GM19351 (cell line): Measurements from ENCODE around the gene ALPK1.

ENCODE experiments used
- ATAC-seq: cut with Tn5 transposase; IDR thresholded peaks from one replicate; pipeline ENCODE4 v1.9.1; 2021; ENCODE audit warnings: mild to moderate bottlenecking, moderate library complexity; ENCODE audit not compliant: unreplicated experiment

The ALPK1 gene

GRCh38 chr4:112325530-112325929, 28.4 kb downstream of the ALPK1 start:
- no peak for ATAC-seq

DNA sequence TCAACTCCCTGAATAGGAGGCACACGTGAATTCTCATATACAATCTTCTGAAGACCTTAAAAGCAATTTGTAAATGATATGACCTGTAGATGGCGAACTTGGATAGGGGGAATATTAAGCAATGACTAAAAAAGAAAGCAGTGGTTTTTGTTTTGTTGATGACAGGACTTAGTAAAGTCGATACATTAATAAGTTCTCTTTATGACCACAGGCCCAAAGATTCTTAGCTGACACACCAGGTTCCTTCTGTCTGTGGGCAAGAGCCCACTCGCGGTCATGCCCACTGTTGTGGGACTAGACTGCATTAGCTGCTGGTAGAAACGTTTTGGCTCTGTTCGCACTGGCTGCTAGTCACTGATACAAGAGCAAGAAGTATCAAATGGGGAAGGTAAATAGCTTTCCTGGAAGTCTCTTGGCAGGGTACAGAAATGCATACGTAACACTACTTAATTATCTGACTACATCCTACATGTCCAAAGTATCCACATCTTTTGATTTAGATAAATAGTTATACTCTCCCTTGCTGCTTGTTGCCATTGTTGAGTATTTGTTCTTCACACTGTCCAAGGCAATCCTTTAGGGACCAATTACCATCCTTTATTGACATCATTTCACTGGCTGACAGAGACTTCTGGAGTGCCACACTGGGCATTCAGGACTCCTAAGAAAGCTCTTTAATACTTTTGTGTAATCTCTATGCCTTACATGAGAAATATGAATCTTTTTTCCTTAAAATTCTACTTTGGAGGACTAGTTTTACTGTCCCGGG, 31.0 kb downstream of the ALPK1 start:
- ATAC-seq, result peak; percentile 88

DNA sequence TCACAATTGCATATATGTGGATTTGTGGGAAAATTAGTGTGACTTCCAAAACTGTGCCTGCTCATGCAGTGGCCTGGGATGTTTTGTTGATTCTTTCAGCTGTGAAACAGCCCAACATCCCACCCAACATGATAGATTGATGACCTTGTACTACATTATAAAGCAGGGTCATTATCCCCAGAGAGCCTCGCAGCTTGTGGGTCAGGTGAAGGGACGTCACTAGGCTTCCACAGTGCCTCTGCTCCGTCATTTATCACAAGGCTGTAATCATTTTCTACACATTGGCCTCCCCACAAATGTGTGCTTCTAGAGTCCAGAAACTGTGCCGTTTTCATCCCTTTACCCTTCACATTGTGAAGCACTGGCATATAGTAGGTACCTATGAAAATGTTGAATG, 31.6 kb downstream of the ALPK1 start:
- ATAC-seq, result no peak

GRCh38 chr4:112329672-112330375, 32.7 kb downstream of the ALPK1 start:
- no peak for ATAC-seq

- ATAC-seq, result no peak
These were observed 33.8 kb downstream of the ALPK1 start for GRCh38 chr4:112330921-112331320.

DNA sequence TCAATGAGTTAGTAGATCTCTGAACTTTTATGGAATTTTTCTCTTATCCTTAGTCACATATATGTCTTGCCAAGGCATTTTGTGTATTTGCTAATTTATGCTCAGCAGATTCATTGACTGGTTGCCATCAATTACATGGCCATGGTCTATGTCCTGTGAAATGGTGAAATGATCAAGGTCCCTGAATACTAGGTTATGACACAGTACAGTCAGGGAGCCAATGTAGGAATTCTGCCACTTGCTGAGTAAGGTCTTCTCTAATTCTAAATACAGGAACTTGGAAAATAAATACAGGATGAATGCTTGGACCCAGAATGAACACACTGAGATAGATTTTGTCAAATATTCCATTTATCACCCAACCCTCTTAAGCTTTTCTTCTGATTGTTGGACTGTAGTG, 35.2 kb downstream of the ALPK1 start:
- no peak for ATAC-seq

- no peak for ATAC-seq
These were observed 42.9 kb downstream of the ALPK1 start for GRCh38 chr4:112340023-112340422.

DNA sequence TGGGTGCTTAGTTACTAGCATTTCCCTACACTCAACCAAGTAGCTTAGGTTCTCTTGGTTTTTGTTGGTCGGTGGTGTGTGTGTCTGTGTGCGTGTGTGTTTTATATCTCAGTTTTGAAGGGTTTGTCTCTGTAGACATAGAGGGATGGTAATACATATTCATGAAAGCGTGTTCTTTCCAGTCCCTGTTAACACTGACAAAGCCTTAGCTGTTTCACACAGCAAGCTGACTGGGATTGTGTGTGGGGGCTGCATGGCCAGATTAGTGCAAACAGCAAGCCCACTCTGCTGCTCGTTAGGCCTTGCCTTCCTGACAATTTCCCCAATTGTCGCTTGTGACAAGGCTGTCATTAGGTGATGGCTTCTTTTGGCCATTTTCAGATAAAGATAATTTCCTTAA, 43.9 kb downstream of the ALPK1 start:
- no peak for ATAC-seq

DNA sequence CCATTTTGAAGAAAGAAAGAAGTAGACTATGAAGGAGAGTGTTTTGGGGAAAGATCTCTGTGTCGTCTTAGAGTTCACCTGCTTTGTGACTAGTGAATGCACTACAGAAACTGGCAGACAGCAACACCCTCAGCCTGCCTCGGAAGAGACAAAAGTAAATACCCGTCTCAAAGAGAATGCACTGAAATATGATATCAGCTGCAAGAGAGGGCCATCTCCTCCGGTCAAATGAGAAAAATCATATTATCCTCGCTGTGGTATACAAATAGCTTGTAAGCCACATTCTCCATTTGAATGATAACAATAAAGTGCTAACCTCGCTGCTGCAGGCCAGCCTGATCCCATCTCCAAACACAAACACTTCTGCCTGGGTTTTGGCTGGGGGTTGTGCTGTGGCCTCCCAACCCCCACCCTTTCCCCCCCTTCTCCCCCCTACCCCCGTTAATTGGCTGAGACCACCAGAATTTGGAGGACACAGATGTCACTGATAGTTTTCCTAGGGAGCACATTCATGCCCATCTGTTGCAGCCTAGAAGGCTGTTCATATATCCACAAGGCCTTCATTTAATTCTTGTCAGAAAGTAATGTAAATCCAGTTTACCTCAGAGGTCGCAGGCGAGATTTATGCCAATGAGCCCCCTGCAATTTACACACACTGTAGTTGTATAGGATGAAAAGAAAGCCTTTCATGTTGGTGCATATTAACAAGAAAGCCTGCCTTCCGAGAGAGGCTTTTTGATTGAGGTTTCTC, 46.3 kb downstream of the ALPK1 start:
- no peak for ATAC-seq

DNA sequence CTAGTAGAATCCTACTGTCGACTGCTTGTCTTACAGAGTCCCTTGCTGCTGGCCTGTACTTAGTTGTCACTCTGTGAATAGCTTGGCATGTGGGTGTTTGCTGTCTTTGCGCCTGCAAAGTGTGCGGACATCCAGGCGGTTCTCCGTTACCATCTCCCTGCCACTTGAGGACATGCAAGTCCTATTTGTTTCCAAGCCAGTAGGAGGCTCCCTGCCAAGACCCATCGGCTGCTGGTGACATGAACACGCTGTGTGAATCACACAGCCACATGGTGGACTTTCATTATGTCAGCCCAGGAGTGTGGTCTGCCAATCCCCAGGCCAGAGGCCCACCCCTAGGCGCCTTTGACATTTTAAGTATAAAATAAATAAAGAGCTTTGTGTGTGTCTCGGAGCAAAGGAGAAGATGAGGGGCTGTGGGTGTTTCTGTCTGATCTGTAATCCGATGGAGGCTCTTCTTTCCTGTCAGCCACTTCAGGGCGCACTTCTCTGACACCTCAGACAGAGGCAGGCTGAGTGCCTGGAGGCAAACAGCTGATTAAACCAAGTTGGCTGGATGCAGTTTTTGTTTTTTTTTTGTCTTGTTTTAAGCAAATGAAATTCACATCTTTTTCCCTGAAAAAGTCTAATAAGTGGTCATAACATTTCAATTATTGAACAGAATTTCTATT, 51.5 kb downstream of the ALPK1 start:
- no peak for ATAC-seq

DNA sequence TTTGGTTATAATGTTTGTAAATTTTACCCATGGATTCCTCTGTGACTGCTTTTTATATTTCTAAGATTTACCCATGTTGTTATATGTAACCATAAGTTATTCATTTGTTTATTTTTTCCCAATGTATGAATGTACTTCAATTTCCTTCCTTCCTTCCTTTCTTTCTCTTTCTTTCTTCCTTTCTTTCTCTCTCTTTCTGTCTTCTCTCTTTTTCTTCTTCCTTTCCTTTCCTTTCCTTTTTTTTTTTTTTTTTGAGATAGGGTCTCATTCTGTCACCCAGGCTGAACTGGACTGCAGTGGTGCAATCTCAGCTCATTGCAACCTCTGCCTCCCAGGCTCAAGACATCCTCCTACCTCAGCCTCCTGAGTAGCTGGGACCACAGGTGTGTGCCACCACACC, 55.6 kb downstream of the ALPK1 start:
- ATAC-seq, result no peak

- ATAC-seq, result no peak
These were observed 58.5 kb downstream of the ALPK1 start for GRCh38 chr4:112355662-112356061.

DNA sequence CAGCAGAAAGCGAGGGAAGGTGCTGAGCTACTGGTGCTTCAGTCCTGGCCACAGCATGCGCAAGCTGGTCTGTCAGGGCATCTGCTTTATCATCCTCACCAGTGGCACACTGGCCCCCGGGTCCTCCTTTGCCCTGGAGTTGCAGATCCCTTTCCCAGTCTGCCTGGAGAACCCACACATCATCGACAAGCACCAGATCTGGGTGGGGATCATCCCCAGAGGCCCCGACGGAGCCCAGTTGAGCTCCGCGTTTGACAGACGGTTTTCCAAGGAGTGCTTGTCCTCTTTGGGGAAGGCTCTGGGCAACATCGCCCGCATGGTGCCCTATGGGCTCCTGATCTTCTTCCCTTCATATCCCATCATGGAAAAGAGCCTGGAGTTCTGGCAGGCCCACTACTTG, 60.3 kb downstream of the ALPK1 start:
- ATAC-seq, result no peak

DNA sequence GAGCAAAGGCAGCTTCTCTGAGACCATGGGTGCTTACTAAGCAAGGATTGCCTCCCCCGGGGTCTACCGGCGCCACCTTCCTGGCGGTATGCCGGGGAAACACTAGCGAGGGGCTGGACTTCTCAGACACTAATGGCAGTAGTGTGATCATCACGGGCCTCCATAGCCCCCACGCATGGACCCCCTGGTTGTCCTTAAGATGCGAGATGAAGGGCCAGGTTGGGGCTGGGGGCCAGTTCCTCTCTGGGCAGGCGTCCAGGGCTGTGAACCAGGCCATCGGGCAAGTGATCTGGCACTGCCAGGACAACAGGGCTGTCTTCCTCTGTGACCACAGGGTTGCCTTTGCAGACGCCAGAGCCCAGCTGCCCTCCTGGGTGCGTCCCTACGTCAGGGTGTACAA, 60.7 kb downstream of the ALPK1 start:
- ATAC-seq, result no peak

- no peak for ATAC-seq
These were observed 61.2 kb downstream of the ALPK1 start for GRCh38 chr4:112358415-112358814.

GRCh38 chr4:112358952-112359749, 62.0 kb downstream of the ALPK1 start:
- no peak for ATAC-seq

- no peak for ATAC-seq
These were observed 64.1 kb downstream of the ALPK1 start for GRCh38 chr4:112361181-112361791.

GRCh38 chr4:112370466-112370865, 73.3 kb downstream of the ALPK1 start:
- ATAC-seq, result no peak

DNA sequence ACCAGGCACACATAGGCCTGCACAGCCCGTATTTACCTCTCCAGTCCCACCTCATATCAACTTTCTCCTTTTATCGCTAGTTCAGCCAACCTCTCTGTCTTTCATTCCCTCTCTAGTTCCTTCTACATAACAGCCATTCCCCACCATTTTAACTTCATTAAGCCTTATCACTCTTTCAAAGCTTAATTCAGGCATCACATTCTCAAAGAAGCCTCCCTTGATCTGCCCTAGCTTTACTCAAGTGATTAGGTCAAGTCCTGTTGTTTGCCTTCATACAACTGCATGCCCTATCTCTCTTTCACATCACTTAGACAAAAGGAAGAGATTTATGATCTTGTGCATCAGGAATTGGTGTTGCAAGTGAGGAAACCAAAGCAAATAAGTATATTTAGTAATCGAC, 74.2 kb downstream of the ALPK1 start:
- ATAC-seq, result no peak

DNA sequence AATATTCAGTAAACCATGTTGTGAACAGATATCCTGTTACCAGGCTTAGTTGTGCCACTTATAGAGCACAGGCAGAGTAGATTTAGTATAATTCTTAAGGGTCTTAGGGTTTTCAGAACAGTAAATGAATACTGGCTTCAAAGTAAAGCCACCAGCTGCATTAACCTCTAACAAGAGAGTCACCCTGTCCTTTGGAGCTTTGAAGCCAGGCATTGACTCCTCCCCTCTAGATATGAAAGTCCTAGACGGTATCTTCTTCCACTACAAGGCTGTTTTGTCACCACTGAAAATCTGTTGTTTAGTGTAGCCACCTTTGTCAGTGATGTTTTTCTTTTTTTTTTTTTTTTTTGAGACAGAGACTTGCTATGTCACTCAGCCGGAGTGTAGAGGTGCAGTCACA, 77.7 kb downstream of the ALPK1 start:
- no peak for ATAC-seq
